LNCAP (cell line): ENCODE measurements around the gene ANKRD36C.
"Not testable (repeated sequence)": the region's sequence is repeated elsewhere in the genome, so short reads cannot be mapped to it uniquely, and the experiment has no call there.

Experiments
- TF ChIP-seq, protein P1 (sequence below): fragments of 450-650 bp; IDR thresholded peaks from 2 replicates; pipeline ENCODE4 v1.5.1; 2017; ENCODE audit warnings: mild to moderate bottlenecking

The ANKRD36C gene

DNA sequence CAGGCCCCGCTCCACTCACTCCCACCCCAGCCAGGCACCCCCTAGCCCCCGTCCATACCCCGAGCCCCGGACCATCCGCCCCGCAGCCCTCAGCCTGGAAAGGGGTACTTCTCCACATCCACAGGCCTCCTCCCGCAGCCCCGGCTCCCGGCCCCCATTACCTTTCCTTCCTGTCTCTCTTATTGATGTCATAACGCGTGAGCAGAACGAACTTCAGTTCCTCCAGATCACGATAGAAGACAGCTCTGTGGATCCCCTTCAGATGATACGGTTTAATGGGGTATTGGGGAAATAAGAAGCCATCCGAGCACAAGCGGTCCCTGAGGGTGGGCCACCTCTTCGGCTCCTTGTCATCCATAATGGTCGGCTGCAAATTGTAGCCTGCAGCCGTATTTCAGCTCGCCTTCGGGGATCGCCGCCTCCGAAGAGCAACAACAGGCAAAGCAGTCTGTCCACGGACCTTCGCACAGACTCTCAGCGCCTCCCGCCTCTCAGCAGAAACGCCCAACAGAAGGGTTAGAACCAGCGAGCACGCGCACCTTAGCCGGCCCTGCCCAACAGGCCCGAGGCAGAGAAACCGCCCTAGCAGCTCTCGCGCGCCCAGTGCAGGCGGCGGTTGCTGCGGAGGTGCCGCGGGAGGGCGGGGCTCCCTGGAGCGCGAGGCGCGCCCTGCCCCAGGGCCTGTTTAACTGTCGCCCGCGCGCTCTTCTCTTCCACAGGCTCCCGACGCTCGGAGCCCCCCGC lies at the start of gene ANKRD36C:
TSS of gene ANKRD36C (minus strand) at position 474 of the 744 bp plus-strand sequence. CDS start at position 358, 116 bp downstream.
- TF ChIP-seq, protein P1, sequence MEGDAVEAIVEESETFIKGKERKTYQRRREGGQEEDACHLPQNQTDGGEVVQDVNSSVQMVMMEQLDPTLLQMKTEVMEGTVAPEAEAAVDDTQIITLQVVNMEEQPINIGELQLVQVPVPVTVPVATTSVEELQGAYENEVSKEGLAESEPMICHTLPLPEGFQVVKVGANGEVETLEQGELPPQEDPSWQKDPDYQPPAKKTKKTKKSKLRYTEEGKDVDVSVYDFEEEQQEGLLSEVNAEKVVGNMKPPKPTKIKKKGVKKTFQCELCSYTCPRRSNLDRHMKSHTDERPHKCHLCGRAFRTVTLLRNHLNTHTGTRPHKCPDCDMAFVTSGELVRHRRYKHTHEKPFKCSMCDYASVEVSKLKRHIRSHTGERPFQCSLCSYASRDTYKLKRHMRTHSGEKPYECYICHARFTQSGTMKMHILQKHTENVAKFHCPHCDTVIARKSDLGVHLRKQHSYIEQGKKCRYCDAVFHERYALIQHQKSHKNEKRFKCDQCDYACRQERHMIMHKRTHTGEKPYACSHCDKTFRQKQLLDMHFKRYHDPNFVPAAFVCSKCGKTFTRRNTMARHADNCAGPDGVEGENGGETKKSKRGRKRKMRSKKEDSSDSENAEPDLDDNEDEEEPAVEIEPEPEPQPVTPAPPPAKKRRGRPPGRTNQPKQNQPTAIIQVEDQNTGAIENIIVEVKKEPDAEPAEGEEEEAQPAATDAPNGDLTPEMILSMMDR: not testable (repeated sequence)

DNA sequence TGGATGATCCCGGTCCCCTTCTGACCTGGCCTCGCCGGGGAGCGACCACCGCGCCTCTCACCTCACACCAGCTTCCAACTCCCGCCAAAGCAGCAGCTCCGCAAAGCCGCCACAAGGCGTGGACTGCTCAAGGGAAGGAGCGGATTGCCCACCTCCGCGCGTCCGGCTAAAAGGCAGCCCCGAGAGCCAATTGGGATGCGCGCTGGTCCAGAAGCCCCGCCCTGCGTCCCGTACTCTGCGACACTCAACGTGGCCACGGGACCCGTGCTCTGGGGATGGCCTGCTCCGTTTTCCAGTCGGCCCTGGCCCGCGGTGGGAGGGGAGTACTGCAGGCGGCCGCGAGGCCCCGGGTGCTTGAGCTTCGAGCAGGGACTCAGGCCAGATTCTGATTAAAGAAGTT lies 43.2 kb upstream of the ANKRD36C start, which contains the start of gene GPAT2:
TSS of gene GPAT2 (minus strand) at position 125 of the 400 bp plus-strand sequence. CDS start 2,557 bp downstream, outside the sequence.
- TF ChIP-seq, protein P1: not testable (repeated sequence)

DNA sequence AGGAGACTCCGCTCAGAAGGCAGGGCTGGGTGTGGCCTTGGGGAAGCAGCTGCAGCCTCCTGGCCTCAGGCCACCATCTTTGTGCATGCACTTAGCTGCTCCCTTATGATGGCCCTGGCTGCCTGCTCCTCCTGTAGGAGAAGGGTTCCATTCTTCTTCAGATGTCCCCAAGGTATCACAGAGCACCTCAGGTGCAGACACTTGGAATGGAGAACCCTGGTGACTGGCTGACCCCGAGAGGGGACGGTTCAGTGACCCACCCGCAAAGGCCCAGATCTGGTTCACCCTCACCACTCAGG lies 33.5 kb upstream of the ANKRD36C start:
- TF ChIP-seq, protein P1: no peak

DNA sequence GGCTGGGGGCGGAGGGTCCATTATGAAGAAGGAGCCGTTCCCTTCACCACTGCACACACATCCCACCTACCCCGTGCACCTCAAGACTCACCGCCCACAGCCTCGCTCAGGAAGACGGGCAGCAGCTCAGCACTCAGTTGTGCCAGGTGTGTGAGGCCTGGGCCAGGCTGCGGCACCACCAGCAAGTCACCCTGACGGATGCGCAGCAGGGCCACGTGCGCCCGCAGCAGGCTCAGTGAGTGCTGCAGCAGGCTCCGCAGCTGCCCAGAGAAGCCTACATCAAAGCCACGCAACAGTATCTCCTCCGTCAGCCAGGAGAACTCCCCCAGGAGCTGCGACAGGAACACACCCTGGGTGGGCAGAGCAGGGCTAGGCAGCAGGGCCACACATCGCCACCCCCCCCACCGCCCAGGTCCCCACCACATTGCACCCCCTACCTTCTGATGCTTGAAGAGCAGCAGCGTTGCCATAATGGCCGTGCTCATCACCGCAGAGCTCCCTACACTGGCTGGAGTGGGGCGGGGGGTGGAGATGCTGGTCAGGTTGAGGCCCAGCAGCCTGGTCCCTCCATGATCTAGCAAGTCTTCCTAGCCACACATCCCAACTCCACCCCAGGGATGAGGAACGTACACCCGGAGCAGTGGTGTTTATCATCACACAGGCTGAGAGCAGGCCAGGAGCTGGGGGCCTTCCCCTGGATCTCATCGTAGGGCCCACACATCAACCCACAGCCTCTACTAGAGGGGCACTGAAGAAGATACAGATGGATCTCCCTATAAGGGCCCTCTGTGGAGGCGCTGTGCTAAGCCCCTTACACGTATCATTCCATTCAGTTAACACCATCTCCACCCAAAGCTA lies 32.9 kb upstream of the ANKRD36C start:
- TF ChIP-seq, protein P1: no peak

DNA sequence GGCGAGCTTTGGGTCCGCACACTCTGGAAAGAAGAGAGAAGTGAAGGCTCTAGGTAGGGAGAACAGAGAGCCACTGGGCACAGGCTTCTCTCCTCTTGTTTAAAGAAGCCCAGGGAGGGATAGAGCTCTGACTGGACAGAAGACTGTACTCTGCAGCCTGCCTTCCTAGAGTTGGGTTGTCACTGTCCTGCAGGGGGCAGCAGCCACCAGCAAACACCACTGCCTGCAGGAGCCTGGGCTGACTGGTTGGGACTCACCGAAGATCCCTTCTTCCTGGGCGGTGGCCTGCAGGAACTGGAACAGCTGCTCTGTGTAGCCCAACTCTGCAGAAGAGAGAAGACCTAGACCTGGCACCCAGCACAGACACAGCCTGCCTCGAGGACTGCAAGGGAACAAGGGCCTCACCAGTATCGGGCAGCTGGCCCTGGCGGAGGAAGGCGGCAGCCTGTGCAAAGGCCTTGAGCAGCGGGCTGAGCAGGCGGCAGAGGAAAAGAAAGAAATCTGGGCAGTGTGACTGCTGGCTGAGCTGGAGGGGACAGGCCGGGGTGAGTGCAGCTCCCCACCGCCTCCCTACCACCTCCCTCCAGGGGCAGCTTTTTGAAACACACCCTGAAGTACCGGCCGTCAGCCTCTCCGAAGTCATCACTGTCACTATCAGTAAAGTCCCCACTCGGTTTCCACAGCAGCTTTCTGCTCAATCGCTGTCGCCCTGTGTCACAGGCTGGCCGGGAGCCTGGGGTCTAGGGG lies 31.2 kb upstream of the ANKRD36C start:
- TF ChIP-seq, protein P1: peak; percentile 62

DNA sequence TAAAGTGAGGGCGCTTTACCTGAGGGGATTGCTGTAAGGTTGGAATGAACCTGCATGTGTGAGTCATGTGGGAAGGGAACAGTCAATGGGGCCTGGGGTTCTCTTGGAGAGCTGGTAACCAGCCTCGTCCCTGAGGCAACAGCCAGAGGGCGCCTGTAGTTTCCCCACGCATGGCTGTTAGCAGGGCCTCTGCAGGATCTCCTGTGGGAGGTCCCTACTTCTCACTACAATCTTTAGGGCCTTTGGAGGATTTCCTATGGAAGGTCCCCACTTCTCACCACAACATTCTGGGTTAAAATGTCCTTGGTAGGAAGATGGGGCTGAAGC lies 19.5 kb upstream of the ANKRD36C start:
- TF ChIP-seq, protein P1: peak; percentile 13; the same call in 1 of the 2 replicates

DNA sequence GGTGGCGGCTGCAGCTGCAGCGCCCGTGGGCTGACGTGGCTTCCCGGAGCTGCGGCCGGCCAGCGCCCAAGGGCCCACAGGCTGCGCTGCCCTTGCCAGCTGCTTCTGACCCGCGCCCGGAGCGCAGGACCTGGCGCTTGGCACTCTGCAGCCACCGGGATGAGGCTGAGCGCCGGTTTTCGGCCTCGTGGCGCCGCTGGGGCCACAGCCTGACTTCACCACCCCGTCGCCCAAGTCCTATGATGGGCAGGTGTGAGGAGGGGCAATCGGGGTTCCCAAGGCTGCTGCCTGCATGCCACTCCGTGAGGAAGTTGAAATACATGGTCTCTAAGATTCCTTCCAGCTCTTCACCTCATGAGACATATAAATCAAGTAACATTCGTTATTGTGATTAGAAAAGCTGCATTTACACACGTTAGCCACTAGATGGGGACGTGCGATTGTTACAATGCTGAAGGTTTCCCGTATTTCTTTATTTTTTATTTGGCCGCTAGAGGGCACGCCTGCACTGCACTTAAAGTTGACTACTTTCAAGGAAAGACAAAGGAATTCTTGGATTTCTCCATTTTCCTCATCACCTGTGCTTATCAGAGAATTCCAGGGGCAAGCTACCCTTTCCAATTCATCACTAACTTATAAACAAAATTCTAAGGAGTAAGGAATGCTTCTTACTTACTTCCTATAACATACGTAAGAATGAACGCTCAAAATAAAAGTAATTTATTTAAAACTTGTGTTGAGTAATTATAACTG lies 1.1 kb upstream of the ANKRD36C start:
- TF ChIP-seq, protein P1: peak; percentile 59; the same call in 1 of the 2 replicates
